ENCODE data around the gene LIMA1.

DNA sequence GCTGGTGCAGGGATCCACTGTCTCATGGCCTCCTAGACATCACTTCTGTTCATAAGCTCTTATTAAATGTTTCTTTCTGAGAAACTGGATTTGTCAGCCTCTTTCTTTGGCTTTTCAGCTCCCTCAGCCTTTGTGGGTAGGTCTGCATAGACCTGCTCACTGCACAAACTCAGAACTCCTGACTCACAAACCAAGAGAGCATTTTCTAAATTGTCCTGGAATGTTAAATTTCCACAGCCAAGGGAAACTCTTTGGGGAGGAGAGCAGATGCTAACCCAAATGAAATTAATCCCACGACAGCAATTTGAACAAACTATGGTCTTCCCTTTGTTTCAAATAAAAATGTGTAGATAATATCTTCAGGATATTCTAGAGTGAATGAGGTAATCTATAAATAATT is 96.6 kb downstream of the LIMA1 start:
- TF ChIP-seq POLR2A (IDR thresholded peaks at IDR 0.05) = no peak
- TF ChIP-seq, protein P1, sequence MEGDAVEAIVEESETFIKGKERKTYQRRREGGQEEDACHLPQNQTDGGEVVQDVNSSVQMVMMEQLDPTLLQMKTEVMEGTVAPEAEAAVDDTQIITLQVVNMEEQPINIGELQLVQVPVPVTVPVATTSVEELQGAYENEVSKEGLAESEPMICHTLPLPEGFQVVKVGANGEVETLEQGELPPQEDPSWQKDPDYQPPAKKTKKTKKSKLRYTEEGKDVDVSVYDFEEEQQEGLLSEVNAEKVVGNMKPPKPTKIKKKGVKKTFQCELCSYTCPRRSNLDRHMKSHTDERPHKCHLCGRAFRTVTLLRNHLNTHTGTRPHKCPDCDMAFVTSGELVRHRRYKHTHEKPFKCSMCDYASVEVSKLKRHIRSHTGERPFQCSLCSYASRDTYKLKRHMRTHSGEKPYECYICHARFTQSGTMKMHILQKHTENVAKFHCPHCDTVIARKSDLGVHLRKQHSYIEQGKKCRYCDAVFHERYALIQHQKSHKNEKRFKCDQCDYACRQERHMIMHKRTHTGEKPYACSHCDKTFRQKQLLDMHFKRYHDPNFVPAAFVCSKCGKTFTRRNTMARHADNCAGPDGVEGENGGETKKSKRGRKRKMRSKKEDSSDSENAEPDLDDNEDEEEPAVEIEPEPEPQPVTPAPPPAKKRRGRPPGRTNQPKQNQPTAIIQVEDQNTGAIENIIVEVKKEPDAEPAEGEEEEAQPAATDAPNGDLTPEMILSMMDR (IDR thresholded peaks at IDR 0.05) = no peak

Measured in lower leg skin (tissue), 3 donors.